Common myeloid progenitor, CD34-positive (primary cell): ENCODE results near the gene ATP8A2.

Experiments
- CTCF ChIA-PET: fragments of 350-600 bp; sonication (Branson Sonifier 250); formaldehyde crosslinking; loops from one replicate; lab custom pipeline; 2021; ENCODE audit warnings: antibody characterized with exemption; lab: Charles Lee
- POLR2A ChIA-PET: fragments of 350-600 bp; sonication (Branson Sonifier 250); formaldehyde crosslinking; loops from one replicate; lab custom pipeline; 2021; ENCODE audit warnings: antibody characterized with exemption; lab: Charles Lee
- DNase-seq, 3 donors: peaks; one replicate each; pipeline versions ENCODE4 v3.0.0 to v3.0.0-alpha.2; 2013
- H3K27ac ChIP-seq, 2 experiments: 1 replicate in 1 of 2; 2 replicates in 1 of 2; pipeline ENCODE4 v1.7.0; 2013; ENCODE audit warnings: inconsistent platforms in 2 of 2, low read length in 2 of 2, mild to moderate bottlenecking in 2 of 2, low read depth in 1 of 2, moderate library complexity in 1 of 2; ENCODE audit not compliant: severe bottlenecking in 2 of 2, insufficient read depth in 1 of 2, poor library complexity in 1 of 2
- H3K27me3 ChIP-seq, 5 experiments: replicated peaks in 2 of 5; 1 replicate in 3 of 5; 2 replicates in 2 of 5; pipeline versions ENCODE4 v1.6.1 to v1.7.0; 2013; ENCODE audit warnings: low read length in 4 of 5, mild to moderate bottlenecking in 2 of 5, moderate library complexity in 2 of 5, inconsistent platforms in 1 of 5; ENCODE audit not compliant: insufficient read depth in 5 of 5, control insufficient read depth in 4 of 5
- H3K36me3 ChIP-seq, 4 experiments: 1 replicate in 2 of 4; 2 replicates in 2 of 4; pipeline versions ENCODE4 v1.6.1 to v1.7.0; 2013; ENCODE audit warnings: low read length in 3 of 4, control low read depth in 1 of 4, mild to moderate bottlenecking in 1 of 4; ENCODE audit not compliant: control insufficient read depth in 4 of 4, insufficient read depth in 4 of 4
- H3K4me1 ChIP-seq, 4 experiments: 1 replicate in 3 of 4; 2 replicates in 1 of 4; pipeline versions ENCODE4 v1.6.1 to v1.7.1; 2013; ENCODE audit warnings: low read length in 3 of 4, mild to moderate bottlenecking in 3 of 4, control low read depth in 1 of 4, inconsistent platforms in 1 of 4, moderate library complexity in 1 of 4; ENCODE audit not compliant: control insufficient read depth in 4 of 4, insufficient read depth in 4 of 4; ENCODE audit errors: control extremely low read depth in 1 of 4
- H3K4me3 ChIP-seq, 7 experiments: 1 replicate in 4 of 7; 2 replicates in 3 of 7; pipeline versions ENCODE4 v1.5.1 to v1.7.0; 2013; ENCODE audit warnings: mild to moderate bottlenecking in 7 of 7, low read length in 6 of 7, moderate library complexity in 6 of 7, inconsistent platforms in 2 of 7, low read depth in 2 of 7, control low read depth in 1 of 7; ENCODE audit not compliant: insufficient read depth in 4 of 7, control insufficient read depth in 1 of 7; ENCODE audit errors: extremely low read depth in 1 of 7
- H3K9me3 ChIP-seq, 5 experiments: 1 replicate in 4 of 5; 2 replicates in 1 of 5; pipeline versions ENCODE4 v1.6.1 to v1.7.1; 2013; ENCODE audit warnings: low read length in 4 of 5, mild to moderate bottlenecking in 2 of 5, inconsistent platforms in 1 of 5, low read depth in 1 of 5, moderate library complexity in 1 of 5; ENCODE audit not compliant: control insufficient read depth in 4 of 5, insufficient read depth in 2 of 5; ENCODE audit errors: control extremely low read depth in 1 of 5
- WGBS: methylation state at CpG from one replicate; pipeline ENCODE4 v1.1.5; 2013; ENCODE audit not compliant: insufficient coverage; 5-methylcytosine and 5-hydroxymethylcytosine counted together

ATP8A2 gene

DNA sequence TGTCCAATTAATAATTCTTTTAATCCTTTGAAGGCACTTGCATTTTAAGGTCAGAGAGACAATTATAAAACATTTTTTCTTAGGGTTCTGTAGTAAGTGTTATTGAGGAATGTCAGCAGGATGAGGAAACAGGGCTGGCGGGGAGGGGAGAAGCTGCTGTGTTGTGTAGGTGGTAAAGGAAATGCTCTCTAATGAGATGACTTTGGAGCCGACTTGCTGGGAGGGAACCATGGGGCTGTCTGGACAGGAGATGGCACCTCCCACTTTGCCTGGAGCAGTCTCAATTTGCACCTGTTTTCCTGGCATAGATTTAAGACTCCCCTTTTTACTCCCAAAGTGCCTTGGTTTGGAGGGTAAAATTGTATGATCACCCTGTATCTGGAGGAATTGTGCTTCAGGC is 230.4 kb downstream of the ATP8A2 start:
- CTCF ChIA-PET, result no interaction called here
- Histone ChIP-seq H3K4me3 (no peak overlapping the region), H3K36me3 (no peaks in the 10 kb centered on the region), H3K27ac (no peak overlapping the region), H3K27me3 (peaks cover 0 to 22% (median 4%) of the 10 kb centered on the region in 5 experiments), H3K9me3 (no peaks in the 10 kb centered on the region), H3K4me1 (no peaks in the 10 kb centered on the region)
- WGBS, result 33% methylated on average over 1 of the region's 2 CpGs
- POLR2A ChIA-PET, result no interaction called here
- no peak for DNase-seq

DNA sequence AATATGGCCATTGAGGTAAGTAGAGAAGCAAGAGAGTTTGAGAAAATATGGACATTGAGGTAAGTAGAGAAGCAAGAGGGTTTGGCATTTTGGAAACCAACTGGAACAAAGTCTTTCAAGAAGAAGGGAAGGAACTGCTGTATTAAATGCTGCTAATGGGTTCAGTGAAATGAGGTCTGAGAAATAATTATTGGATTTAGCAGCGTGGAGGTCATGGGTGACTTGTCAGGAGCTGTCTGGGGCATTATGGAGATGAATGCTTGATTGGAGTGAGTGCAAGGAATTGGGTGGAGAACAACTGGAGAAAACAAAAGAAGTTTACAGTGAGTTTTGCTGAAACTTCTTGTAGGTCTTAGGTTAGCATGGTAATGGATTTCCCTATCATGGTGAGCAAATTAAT is 232.3 kb downstream of the ATP8A2 start:
- no peaks in the 10 kb centered on the region for H3K36me3 ChIP-seq
- DNase-seq, result no peak
- no peak overlapping the region for H3K27ac ChIP-seq
- H3K27me3 ChIP-seq, result peaks cover 0 to 17% (median 4%) of the 10 kb centered on the region in 5 experiments
- H3K4me1 ChIP-seq, result no peaks in the 10 kb centered on the region
- H3K9me3 ChIP-seq, result no peaks in the 10 kb centered on the region
- no peak overlapping the region for H3K4me3 ChIP-seq
- CTCF ChIA-PET, result no interaction called here
- WGBS, result 100% methylated on average over 1 of the region's 1 CpG
- POLR2A ChIA-PET, result no interaction called here

DNA sequence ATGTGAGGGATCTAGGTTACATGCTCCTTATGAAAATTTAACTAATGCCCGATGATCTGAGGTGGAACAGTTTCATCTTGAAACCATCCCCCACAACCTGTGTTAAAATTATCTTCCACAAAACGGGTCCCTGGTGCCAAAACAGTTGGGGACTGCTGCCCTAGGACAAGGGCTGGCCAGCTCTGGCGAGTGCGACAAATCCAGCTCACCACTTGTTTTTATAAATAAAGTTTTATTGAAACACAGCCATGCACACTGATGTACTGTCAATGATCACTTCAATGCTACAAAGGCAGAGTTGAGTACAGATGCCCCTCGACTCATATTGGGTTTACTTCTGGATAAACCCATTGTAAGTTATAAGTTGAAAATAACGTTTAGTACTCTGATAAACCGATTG is 235.3 kb downstream of the ATP8A2 start:
- DNase-seq, result no peak

DNA sequence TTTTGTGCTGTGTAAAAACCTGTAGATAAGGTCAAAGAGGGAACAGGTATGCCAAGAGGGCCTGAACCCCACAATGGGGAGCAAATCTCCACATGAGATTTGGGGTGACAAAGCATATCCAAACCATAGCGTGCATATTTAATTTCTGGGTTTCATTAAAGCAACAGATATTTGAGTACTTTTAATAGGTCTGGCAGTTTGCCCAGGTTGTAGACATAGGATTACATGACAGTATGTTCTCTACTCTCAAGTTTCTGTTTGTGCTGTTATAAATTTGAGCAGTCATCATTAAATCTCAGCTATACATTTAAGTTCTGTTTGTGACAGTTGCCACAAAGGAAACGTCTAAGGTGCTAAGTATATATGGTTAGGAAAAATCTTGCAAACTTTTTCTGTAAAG is 236.4 kb downstream of the ATP8A2 start:
- Histone ChIP-seq H3K36me3 (no peaks in the 10 kb centered on the region), H3K9me3 (no peaks in the 10 kb centered on the region), H3K27me3 (peaks cover 0 to 4% (median 0%) of the 10 kb centered on the region in 5 experiments), H3K27ac (no peak overlapping the region), H3K4me3 (no peak overlapping the region), H3K4me1 (no peaks in the 10 kb centered on the region)
- DNase-seq, result no peak
- WGBS, result 100% methylated on average over 1 of the region's 2 CpGs
- CTCF ChIA-PET, result no interaction called here
- POLR2A ChIA-PET, result no interaction called here

More for the DNA sequence above, 235.3 kb downstream of the ATP8A2 start:
- Histone ChIP-seq H3K9me3 (no peaks in the 10 kb centered on the region), H3K36me3 (no peaks in the 10 kb centered on the region), H3K4me3 (no peak overlapping the region), H3K27ac (no peak overlapping the region), H3K27me3 (peaks cover 0 to 8% (median 0%) of the 10 kb centered on the region in 5 experiments), H3K4me1 (no peaks in the 10 kb centered on the region)
- ChIA-PET POLR2A (no interaction called here), CTCF (no interaction called here)
- WGBS, result 95% methylated on average over 4 of the region's 7 CpGs

DNA sequence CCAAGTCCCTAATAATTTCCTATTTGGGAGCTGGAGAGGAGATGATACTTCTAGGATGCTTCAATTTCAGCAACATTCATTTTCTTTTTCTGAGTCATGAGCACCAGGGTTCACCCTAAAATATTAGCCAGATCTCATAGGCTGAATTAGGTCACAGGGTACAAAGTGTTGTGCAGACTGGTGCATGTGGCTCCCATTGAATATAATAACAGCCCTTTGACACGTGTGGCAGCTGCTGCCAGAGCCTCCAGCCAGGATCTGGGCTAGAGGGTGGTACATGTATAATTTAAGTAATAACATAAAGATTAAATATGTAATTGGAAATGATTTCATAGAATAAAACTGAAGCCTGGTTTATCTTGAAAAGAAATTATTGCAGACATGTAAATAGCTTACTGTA is 244.9 kb downstream of the ATP8A2 start:
- H3K4me1 ChIP-seq, result no peaks in the 10 kb centered on the region
- H3K4me3 ChIP-seq, result no peak overlapping the region
- no peak overlapping the region for H3K27ac ChIP-seq
- H3K36me3 ChIP-seq, result no peaks in the 10 kb centered on the region
- WGBS, result no CpG with 5 or more reads among the region's 1 CpG
- peaks cover 0 to 2% (median 0%) of the 10 kb centered on the region in 5 experiments for H3K27me3 ChIP-seq
- DNase-seq, result no peak
- H3K9me3 ChIP-seq, result peaks cover 0 to 5% (median 0%) of the 10 kb centered on the region in 5 experiments
- POLR2A ChIA-PET, result no interaction called here
- CTCF ChIA-PET, result no interaction called here

DNA sequence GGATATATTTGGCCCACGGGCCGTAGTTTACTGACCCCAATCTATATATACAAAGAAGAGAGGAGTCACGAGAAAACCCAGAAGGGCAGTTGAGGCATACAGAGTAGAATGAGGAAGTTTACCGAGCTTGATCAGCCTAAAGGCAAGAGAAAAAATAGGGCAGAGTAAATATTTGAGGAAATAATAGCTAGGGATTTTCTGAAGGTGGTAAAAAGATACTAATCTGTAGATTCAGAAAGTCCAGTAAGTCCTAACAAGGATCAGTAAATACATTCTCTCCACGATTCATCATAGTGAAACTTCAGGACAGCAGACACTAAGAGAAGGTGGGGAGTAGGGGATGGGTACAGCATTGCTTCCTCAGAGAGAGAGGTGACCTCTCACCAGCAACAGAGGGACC is 248.1 kb downstream of the ATP8A2 start:
- H3K4me1 ChIP-seq, result no peaks in the 10 kb centered on the region
- DNase-seq, result no peak
- no CpG with 5 or more reads among the region's 5 CpGs for WGBS
- no peaks in the 10 kb centered on the region for H3K36me3 ChIP-seq
- no peak overlapping the region for H3K27ac ChIP-seq
- H3K4me3 ChIP-seq, result no peak overlapping the region
- CTCF ChIA-PET, result no interaction called here
- peaks cover 0 to 2% (median 0%) of the 10 kb centered on the region in 5 experiments for H3K27me3 ChIP-seq
- H3K9me3 ChIP-seq, result peaks cover 0 to 5% (median 0%) of the 10 kb centered on the region in 5 experiments
- POLR2A ChIA-PET, result no interaction called here

DNA sequence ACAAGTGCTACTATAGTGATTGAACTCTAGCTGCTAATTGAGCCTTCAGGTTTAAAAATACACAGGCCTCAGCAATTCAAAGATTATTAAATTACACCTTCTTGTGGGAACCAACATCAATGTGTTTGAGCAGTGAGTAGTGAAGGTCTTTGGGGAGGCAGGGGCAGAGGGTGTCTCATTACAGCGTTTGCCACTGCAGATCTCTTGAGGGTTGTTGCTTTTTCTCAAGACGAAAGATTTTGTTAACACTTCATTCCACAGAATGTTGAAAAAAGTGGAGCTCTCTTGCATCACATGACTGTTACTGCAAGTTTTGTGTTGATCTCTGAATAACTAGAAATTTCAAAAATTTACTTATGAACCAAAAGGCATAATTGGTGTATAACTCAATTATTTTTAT is 253.6 kb downstream of the ATP8A2 start:
- CTCF ChIA-PET, result no interaction called here
- 83% methylated on average over 2 of the region's 2 CpGs for WGBS

More for the DNA sequence above, 253.6 kb downstream of the ATP8A2 start:
- Histone ChIP-seq H3K27me3 (no peaks in the 10 kb centered on the region), H3K4me3 (no peak overlapping the region), H3K4me1 (no peaks in the 10 kb centered on the region), H3K9me3 (peaks cover 0 to 6% (median 0%) of the 10 kb centered on the region in 5 experiments), H3K27ac (no peak overlapping the region), H3K36me3 (no peaks in the 10 kb centered on the region)
- POLR2A ChIA-PET, result no interaction called here
- DNase-seq, result no peak
